Testis (tissue), 3 donors: ENCODE results near the gene PPP1R14D. TPM values are rescaled to one million over a fixed set of nuclear protein-coding genes. Genes with fewer than 3 reads are reported as not detected.

ENCODE experiments used
- DNase-seq: peaks from one replicate; pipeline ENCODE4 v3.0.0-alpha.2; 2019
- H3K27ac ChIP-seq, 2 donors: fragments of 200-600 bp; sonication (generic); one replicate each; pipeline ENCODE4 v1.5.1; 2019
- H3K27me3 ChIP-seq: fragments of 200-600 bp; sonication (generic); one replicate; pipeline ENCODE4 v1.5.1; 2019
- H3K36me3 ChIP-seq: fragments of 200-600 bp; sonication (generic); one replicate; pipeline ENCODE4 v1.5.1; 2017; ENCODE audit warnings: low read depth; ENCODE audit errors: missing control alignments
- H3K4me1 ChIP-seq: fragments of 200-600 bp; sonication (generic); one replicate; pipeline ENCODE4 v1.5.1; 2019
- H3K4me3 ChIP-seq, 2 donors: fragments of 200-600 bp; sonication (generic); one replicate each; pipeline ENCODE4 v1.5.1; 2017 to 2019
- H3K9me3 ChIP-seq: fragments of 200-600 bp; sonication (generic); one replicate; pipeline ENCODE4 v1.5.1; 2017
- POLR2A ChIP-seq: fragments of 450-650 bp; IDR thresholded peaks from one replicate; pipeline ENCODE4 v1.6.1; 2017; ENCODE audit warnings: antibody characterized with exemption, mild to moderate bottlenecking, moderate library complexity
- WGBS, 2 donors: methylation state at CpG; one replicate each; pipeline ENCODE4 v1.1.5; 2018; 5-methylcytosine and 5-hydroxymethylcytosine counted together
- intact Hi-C: fragments of 100-400 bp; cut with DNase I; formaldehyde crosslinking; loops from one replicate; pipeline ENCODE4 v1.15.1; 2023; ENCODE audit warnings: low total_unique reads
- polyA plus RNA-seq: library from polyadenylated mRNA; stranded (reverse); fragments of 350-450 nt; fragmentation: Illumina TruSeq; extraction: RNeasy Lipid Tissue Mini Kit (QIAGEN cat#74804); gene quantifications from one replicate; pipeline ENCODE4 v1.2.3, GENCODE V29; 2014; ENCODE audit warnings: low read depth, low replicate concordance; ENCODE audit not compliant: insufficient read depth
- total RNA-seq, 2 donors: library from RNA; depleted of rRNA; stranded (reverse); fragments of >200 nt; gene quantifications; one replicate each; pipeline ENCODE4 v1.2.3, GENCODE V29; 2016
- TF ChIP-seq, protein P1 (sequence below), 3 experiments: fragments of 450-650 bp in 2 of 3; fragments of 200-600 bp in 1 of 3; sonication (generic) in 1 of 3; IDR thresholded peaks; one replicate each; pipeline ENCODE4 v1.5.1; 2016 to 2019; ENCODE audit warnings: antibody characterized with exemption in 3 of 3, mild to moderate bottlenecking in 2 of 3, moderate library complexity in 1 of 3

The PPP1R14D gene
- total and polyA plus RNA-seq, 3 donors from 2014 or later, result 0.43 to 0.55 TPM; not detected in 1

DNA sequence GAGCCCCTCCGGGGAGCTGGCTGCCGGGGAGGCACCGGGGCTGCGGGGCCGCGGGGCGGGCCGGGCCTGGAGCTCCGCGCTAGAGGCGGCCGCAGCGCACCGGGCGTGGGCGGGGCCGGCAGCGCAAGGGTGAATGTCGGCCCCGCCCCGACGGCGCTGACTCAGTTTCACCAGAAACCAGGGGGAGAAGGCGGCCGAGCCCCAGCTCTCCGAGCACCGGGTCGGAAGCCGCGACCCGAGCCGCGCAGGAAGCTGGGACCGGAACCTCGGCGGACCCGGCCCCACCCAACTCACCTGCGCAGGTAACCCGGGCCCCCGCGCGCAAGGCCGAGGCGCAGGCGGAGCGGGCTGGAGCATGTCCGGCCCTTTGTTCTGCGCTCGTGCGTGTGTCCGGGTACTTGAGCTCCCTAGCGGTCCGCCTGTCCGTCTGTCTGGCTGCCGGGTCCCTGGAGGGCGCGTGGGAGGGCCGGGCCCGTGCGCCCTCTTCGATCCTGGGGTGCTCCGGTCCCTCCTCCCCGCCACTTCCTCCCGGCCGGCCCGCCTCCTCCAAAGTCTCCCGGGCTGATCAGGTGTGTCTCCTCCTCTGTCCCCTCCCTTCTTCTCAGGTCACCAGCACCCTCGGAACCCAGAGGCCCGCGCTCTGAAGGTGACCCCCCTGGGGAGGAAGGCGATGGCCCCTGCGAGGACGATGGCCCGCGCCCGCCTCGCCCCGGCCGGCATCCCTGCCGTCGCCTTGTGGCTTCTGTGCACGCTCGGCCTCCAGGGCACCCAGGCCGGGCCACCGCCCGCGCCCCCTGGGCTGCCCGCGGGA is 15.6 kb upstream of the PPP1R14D start, which contains the start of gene SPINT1:
Gene SPINT1 (plus strand): TSS at position 164 of the 811 bp plus-strand sequence. CDS start 507 bp downstream, at position 671.
- intact Hi-C loops, result no loop called here

DNA sequence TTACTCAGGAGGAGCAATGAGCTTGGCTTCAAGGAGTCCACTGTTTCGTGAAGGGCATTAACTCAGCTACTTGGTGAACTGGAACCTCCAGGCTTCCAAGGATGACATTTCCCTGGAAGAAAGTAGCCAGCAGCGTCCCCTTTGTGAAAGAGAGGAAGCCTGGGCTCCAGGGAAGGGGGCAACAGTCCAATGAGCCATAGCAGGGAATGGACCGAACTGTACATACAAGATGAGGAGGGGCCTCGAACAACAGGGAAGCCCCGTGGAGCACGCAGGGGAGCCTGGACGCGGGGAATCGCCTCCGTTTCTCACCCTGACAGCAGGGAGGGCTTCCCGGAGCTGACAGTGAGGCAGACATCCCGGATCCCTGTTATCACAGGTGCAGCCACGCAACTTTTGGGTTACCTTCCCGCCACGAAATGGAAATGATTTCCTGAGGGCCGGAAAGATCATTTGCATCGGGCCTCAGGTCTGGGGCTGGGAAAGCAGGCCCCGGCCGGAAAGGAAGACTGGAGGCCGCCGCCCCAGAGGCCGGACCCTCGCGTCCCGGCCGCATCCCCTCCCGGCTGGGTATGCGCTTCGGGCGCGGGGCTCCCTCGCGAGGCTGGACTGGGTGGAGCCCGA is 14.9 kb upstream of the PPP1R14D start:
- DNase-seq, result no peak
- H3K27me3 ChIP-seq, result no peaks in the 10 kb centered on the region
- 29 to 47% methylated on average over 10 to 19 of the region's 34 CpGs for WGBS, 2 donors

More for the DNA sequence above, 15.6 kb upstream of the PPP1R14D start, which contains the start of gene SPINT1:
- Histone ChIP-seq H3K4me3 (peak within 1 kb of the TSS; percentile 42 to 58), H3K4me1 (peaks cover 8% of the 10 kb centered on the region), H3K27me3 (no peaks in the 10 kb centered on the region), H3K9me3 (no peaks in the 10 kb centered on the region), H3K27ac (no peak within 1 kb of the TSS), H3K36me3 (no peaks in the 10 kb centered on the region)
- TF ChIP-seq POLR2A, result no peak
- TF ChIP-seq, protein P1, sequence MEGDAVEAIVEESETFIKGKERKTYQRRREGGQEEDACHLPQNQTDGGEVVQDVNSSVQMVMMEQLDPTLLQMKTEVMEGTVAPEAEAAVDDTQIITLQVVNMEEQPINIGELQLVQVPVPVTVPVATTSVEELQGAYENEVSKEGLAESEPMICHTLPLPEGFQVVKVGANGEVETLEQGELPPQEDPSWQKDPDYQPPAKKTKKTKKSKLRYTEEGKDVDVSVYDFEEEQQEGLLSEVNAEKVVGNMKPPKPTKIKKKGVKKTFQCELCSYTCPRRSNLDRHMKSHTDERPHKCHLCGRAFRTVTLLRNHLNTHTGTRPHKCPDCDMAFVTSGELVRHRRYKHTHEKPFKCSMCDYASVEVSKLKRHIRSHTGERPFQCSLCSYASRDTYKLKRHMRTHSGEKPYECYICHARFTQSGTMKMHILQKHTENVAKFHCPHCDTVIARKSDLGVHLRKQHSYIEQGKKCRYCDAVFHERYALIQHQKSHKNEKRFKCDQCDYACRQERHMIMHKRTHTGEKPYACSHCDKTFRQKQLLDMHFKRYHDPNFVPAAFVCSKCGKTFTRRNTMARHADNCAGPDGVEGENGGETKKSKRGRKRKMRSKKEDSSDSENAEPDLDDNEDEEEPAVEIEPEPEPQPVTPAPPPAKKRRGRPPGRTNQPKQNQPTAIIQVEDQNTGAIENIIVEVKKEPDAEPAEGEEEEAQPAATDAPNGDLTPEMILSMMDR (IDR thresholded peaks at IDR 0.05), result no peak
- DNase-seq, result peak; percentile 18
- WGBS, 2 donors, result 0 to 1% methylated on average over 19 to 68 of the region's 89 CpGs

DNA sequence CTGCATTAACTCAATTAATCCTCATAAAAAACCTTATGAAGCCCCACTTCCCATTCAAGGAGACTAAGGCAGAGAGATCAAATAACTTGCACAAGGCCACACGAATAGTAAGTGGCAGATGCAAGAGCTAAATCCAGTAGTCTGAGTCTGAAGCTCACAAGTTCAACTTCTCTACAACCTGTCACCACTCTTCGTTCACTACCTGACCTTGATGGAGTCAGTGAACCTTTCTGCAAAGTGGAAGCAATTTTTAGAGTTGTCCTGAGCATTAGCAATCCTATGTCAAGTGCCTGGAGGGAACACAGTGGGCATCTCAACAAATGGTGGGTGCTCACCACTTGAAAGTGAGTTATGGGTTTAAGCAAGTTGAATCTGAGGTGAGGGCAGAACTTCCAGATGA is 13.2 kb upstream of the PPP1R14D start:
- no peaks in the 10 kb centered on the region for H3K36me3 ChIP-seq
- H3K9me3 ChIP-seq, result no peaks in the 10 kb centered on the region
- no peak for DNase-seq
- no peak overlapping the region for H3K27ac ChIP-seq
- WGBS, 2 donors, result 83 to 96% methylated on average over 2 of the region's 2 CpGs
- TF ChIP-seq POLR2A, result no peak
- TF ChIP-seq, protein P1 (IDR thresholded peaks at IDR 0.05), result no peak
- H3K4me1 ChIP-seq, result peaks cover 8% of the 10 kb centered on the region
- H3K4me3 ChIP-seq, result no peak overlapping the region
- no peaks in the 10 kb centered on the region for H3K27me3 ChIP-seq
- intact Hi-C loops, result no loop called here

More for the DNA sequence above, 14.9 kb upstream of the PPP1R14D start:
- intact Hi-C loops, result no loop called here
- peak overlapping the region; percentile 42 to 58 for H3K4me3 ChIP-seq
- no peak overlapping the region for H3K27ac ChIP-seq
- H3K9me3 ChIP-seq, result no peaks in the 10 kb centered on the region
- H3K4me1 ChIP-seq, result peaks cover 8% of the 10 kb centered on the region
- TF ChIP-seq POLR2A, result no peak
- TF ChIP-seq, protein P1 (IDR thresholded peaks at IDR 0.05), result no peak
- H3K36me3 ChIP-seq, result no peaks in the 10 kb centered on the region

DNA sequence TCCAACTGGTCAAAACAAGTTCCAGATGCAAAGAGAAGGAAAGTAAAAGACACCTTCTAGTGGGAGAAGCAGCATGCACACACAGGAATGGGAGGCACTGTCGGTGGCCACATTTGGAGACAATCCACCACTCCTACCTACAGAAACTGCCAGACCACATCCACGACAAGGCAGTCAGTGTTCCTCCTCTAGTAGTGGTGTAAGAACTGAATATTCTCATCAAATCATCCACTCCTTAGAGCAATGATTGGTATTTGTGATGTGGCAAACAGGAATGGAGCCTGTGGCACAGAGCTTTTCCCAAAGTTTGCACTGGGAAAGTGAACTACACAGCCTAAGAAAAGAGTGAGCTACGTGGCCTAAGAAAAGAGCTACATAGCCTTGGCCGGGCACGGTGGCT is 10.2 kb upstream of the PPP1R14D start:
- H3K27ac ChIP-seq, result no peak overlapping the region
- WGBS, 2 donors, result 78 to 83% methylated on average over 5 of the region's 5 CpGs
- DNase-seq, result no peak
- H3K9me3 ChIP-seq, result no peaks in the 10 kb centered on the region
- no peaks in the 10 kb centered on the region for H3K27me3 ChIP-seq
- TF ChIP-seq, protein P1 (IDR thresholded peaks at IDR 0.05), result no peak
- TF ChIP-seq POLR2A, result no peak
- H3K36me3 ChIP-seq, result no peaks in the 10 kb centered on the region
- H3K4me1 ChIP-seq, result no peaks in the 10 kb centered on the region
- no peak overlapping the region for H3K4me3 ChIP-seq
- intact Hi-C loops, result no loop called here
